ENCODE data around the gene NCBP1. TPM values are rescaled to one million over a fixed set of nuclear protein-coding genes. Genes with fewer than 3 reads are reported as not detected.
"Not testable (repeated sequence)": the region's sequence is repeated elsewhere in the genome, so short reads cannot be mapped to it uniquely, and the experiment has no call there.

The NCBP1 gene
- total RNA-seq, 3 donors from 2014 or later, result 25.0 to 33.2 (median 30.2) TPM

- Histone ChIP-seq H3K9me3 (no peaks in the 10 kb centered on the region), H3K4me3 (no peak overlapping the region), H3K27ac (no peak overlapping the region), H3K4me1 (no peaks in the 10 kb centered on the region), H3K27me3 (no peaks in the 10 kb centered on the region), H3K36me3 (peaks cover 3% of the 10 kb centered on the region)
- intact Hi-C loops (cut with DNase I; ENCODE audit: low total_unique reads), result no loop called here
- no peak for TF ChIP-seq POLR2AphosphoS5 (IDR thresholded peaks at IDR 0.05)
- TF ChIP-seq POLR2A (IDR thresholded peaks at IDR 0.05), result no peak
- peak; percentile 57 to 80 (median 79) for TF ChIP-seq CTCF (IDR thresholded peaks at IDR 0.05)
- DNase-seq (ENCODE audit: low spot score in 2 of 2), result peak in 1 of 2 donors; percentile 41
Measured at GRCh38 chr9:97615439-97616072, 18.1 kb upstream of the NCBP1 start.

- Histone ChIP-seq H3K4me1 (no peaks in the 10 kb centered on the region), H3K4me3 (no peak overlapping the region), H3K36me3 (no peaks in the 10 kb centered on the region), H3K27ac (no peak overlapping the region), H3K9me3 (no peaks in the 10 kb centered on the region), H3K27me3 (no peaks in the 10 kb centered on the region)
- intact Hi-C loops (cut with DNase I; ENCODE audit: low total_unique reads), result no loop called here
- no peak for DNase-seq (ENCODE audit: low spot score in 2 of 2)
- no peak for TF ChIP-seq POLR2A (IDR thresholded peaks at IDR 0.05)
- TF ChIP-seq CTCF (IDR thresholded peaks at IDR 0.05), result no peak
- no peak for TF ChIP-seq POLR2AphosphoS5 (IDR thresholded peaks at IDR 0.05)
Measured at GRCh38 chr9:97617939-97618416, 15.6 kb upstream of the NCBP1 start.

- H3K36me3 ChIP-seq, result not testable (repeated sequence)
Measured at GRCh38 chr9:97620063-97620462, 13.6 kb upstream of the NCBP1 start.

GRCh38 chr9:97622483-97622882 is 11.1 kb upstream of the NCBP1 start:
- intact Hi-C loops (cut with DNase I; ENCODE audit: low total_unique reads); H3K27me3 ChIP-seq; H3K9me3 ChIP-seq; H3K4me3 ChIP-seq; DNase-seq (ENCODE audit: low spot score in 2 of 2); H3K4me1 ChIP-seq; H3K27ac ChIP-seq; H3K36me3 ChIP-seq: not testable (repeated sequence)

More at GRCh38 chr9:97620063-97620462, 13.6 kb upstream of the NCBP1 start:
- H3K27ac ChIP-seq; DNase-seq (ENCODE audit: low spot score in 2 of 2); H3K4me3 ChIP-seq; H3K27me3 ChIP-seq; H3K4me1 ChIP-seq; H3K9me3 ChIP-seq; intact Hi-C loops (cut with DNase I; ENCODE audit: low total_unique reads): not testable (repeated sequence)

- no peak for TF ChIP-seq POLR2A (IDR thresholded peaks at IDR 0.05)
- no peak for TF ChIP-seq POLR2AphosphoS5 (IDR thresholded peaks at IDR 0.05)
- no peak for TF ChIP-seq CTCF (IDR thresholded peaks at IDR 0.05)
- no peak for DNase-seq (ENCODE audit: low spot score in 2 of 2)
- Histone ChIP-seq H3K4me1 (no peaks in the 10 kb centered on the region), H3K9me3 (no peaks in the 10 kb centered on the region), H3K36me3 (no peaks in the 10 kb centered on the region), H3K27ac (no peak overlapping the region), H3K27me3 (no peaks in the 10 kb centered on the region), H3K4me3 (no peak overlapping the region)
- intact Hi-C loops (cut with DNase I; ENCODE audit: low total_unique reads), result no loop called here
Measured at GRCh38 chr9:97623946-97624345, 9.7 kb upstream of the NCBP1 start.

GRCh38 chr9:97625620-97626019 is 8.0 kb upstream of the NCBP1 start:
- no peaks in the 10 kb centered on the region for H3K27me3 ChIP-seq
- no peaks in the 10 kb centered on the region for H3K4me1 ChIP-seq
- H3K9me3 ChIP-seq, result no peaks in the 10 kb centered on the region
- no peak overlapping the region for H3K27ac ChIP-seq
- TF ChIP-seq POLR2AphosphoS5 (IDR thresholded peaks at IDR 0.05) (no peak), POLR2A (IDR thresholded peaks at IDR 0.05) (no peak), CTCF (IDR thresholded peaks at IDR 0.05) (no peak)
- no peak for DNase-seq (ENCODE audit: low spot score in 2 of 2)
- intact Hi-C loops (cut with DNase I; ENCODE audit: low total_unique reads), result no loop called here
- no peak overlapping the region for H3K4me3 ChIP-seq
- H3K36me3 ChIP-seq, result no peaks in the 10 kb centered on the region

Data from breast epithelium (tissue), 4 donors.